ENCODE data around the gene P2RX5.
"Not testable (repeated sequence)": the region's sequence is repeated elsewhere in the genome, so short reads cannot be mapped to it uniquely, and the experiment has no call there.

Gene P2RX5

DNA sequence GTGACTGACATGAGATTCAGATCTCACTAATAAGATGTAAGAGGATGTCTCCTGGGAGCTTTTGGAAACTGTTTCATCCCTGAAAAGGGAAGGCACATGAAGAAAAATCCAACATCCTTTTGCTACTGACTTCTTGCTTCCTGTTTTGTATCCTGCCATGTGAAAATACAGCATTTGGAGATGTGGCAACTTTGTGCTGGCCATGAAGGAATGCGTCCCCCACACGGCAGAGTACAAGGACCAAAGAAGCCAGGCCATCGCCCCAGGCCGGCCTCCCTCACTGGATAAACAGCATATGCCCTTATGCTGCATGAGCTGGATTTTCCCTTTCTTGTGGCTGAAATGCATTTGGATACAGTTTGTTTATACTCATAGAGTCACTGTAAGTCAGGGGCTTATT, 22.2 kb upstream of the P2RX5 start:
- in situ Hi-C loops (cut with MboI; ENCODE audit: low pct_unique_long_range_greater_than_20kb, low sequenced_read_pairs, unreplicated experiment): no loop called here

DNA sequence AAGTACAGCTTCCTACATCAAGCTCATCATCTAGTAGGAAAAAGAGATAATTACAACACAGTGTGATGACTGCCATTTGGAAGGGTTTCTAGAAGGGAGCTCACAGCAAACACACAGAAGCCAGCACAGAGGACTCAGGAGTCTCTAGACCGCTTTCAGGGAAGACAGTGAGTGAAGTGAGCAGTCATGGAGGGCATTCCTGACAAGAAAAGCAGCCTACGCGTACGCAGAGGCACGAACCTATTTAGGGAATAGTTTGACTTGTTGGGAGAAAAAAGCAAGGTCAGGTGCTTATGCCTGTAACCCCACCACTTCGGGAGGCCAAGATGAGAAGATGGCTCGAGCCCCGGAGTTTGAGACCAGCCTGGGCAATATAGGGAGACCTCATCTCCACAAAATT, 19.3 kb upstream of the P2RX5 start:
- no peak for TF ChIP-seq CTCF (IDR thresholded peaks at IDR 0.05; ENCODE audit: extremely low read depth, insufficient read depth, missing control alignments)
- in situ Hi-C loops (cut with MboI; ENCODE audit: low pct_unique_long_range_greater_than_20kb, low sequenced_read_pairs, unreplicated experiment): no loop called here
- no peak for DNase-seq (ENCODE audit: low spot score)

More for the DNA sequence above, 22.2 kb upstream of the P2RX5 start:
- TF ChIP-seq CTCF (IDR thresholded peaks at IDR 0.05; ENCODE audit: extremely low read depth, insufficient read depth, missing control alignments): no peak
- no peak for DNase-seq (ENCODE audit: low spot score)

GRCh38 chr17:3712811-3713463, 17.0 kb upstream of the P2RX5 start:
- in situ Hi-C loops (cut with MboI; ENCODE audit: low pct_unique_long_range_greater_than_20kb, low sequenced_read_pairs, unreplicated experiment): no loop called here

DNA sequence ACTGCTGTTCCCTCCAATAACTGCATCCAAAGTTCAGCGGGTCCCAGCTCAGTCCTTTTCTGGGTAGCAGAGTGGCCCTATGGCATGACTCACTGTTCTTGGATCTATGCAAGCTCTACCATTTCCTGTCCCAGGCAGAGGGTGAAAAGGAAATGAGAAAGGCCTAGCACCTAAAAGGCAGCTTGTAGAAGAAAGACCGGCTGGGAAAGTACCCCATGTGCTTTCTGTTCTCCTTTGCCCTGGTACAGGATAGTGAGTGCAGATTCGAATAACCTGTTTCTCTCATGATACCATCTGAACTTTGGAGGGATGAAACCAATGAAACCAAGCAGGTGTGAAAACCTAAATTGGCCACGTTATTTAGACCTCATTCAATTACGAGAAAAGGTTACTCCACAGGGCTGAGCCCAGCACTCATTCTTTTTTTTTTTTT, 15.0 kb upstream of the P2RX5 start:
- no peak for TF ChIP-seq CTCF (IDR thresholded peaks at IDR 0.05; ENCODE audit: extremely low read depth, insufficient read depth, missing control alignments)
- peak; percentile 85 for DNase-seq (ENCODE audit: low spot score)
- in situ Hi-C loops (cut with MboI; ENCODE audit: low pct_unique_long_range_greater_than_20kb, low sequenced_read_pairs, unreplicated experiment): no loop called here

More at GRCh38 chr17:3712811-3713463, 17.0 kb upstream of the P2RX5 start:
- TF ChIP-seq CTCF (IDR thresholded peaks at IDR 0.05; ENCODE audit: extremely low read depth, insufficient read depth, missing control alignments): no peak
- DNase-seq (ENCODE audit: low spot score): peak; percentile 50

DNA sequence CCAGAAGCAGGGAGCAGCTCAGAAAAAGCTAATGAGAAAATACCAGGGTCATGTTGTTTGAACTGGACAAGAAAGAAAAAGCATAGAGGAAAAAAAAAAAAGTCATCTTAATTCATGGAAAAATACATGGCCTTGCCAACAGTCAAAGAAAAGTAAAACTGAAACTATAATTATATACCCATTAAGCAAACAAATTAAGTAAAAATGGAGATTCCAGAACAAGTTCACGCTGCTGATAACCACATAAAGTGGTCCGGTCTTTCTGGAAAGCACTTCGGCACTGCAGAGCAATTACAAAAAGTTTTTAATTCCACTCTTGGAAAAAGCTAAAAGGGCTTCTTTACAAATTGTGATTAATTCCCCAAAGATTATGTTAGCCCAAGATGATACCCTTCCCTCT, 12.4 kb upstream of the P2RX5 start:
- no peak for TF ChIP-seq CTCF (IDR thresholded peaks at IDR 0.05; ENCODE audit: extremely low read depth, insufficient read depth, missing control alignments)
- DNase-seq (ENCODE audit: low spot score): no peak
- in situ Hi-C loops (cut with MboI; ENCODE audit: low pct_unique_long_range_greater_than_20kb, low sequenced_read_pairs, unreplicated experiment): no loop called here

DNA sequence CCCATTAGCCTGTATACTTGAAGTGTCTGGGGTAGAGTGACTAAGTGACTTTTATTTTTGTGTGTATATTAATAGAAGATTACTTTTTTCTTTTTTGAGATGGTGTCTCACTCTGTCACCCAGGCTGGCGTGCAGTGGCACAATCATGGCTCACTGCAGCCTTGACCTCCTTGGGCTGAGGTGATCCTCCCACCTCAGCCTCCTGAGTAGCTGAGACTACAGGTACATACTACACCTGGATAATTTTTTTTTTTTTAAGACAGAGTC, 9.7 kb upstream of the P2RX5 start:
- in situ Hi-C loops (cut with MboI; ENCODE audit: low pct_unique_long_range_greater_than_20kb, low sequenced_read_pairs, unreplicated experiment); DNase-seq (ENCODE audit: low spot score): not testable (repeated sequence)

- in situ Hi-C loops (cut with MboI; ENCODE audit: low pct_unique_long_range_greater_than_20kb, low sequenced_read_pairs, unreplicated experiment): no loop called here
- DNase-seq (ENCODE audit: low spot score): no peak
- TF ChIP-seq CTCF (IDR thresholded peaks at IDR 0.05; ENCODE audit: extremely low read depth, insufficient read depth, missing control alignments): no peak
Observed at GRCh38 chr17:3704931-3705717, 9.2 kb upstream of the P2RX5 start.

- in situ Hi-C loops (cut with MboI; ENCODE audit: low pct_unique_long_range_greater_than_20kb, low sequenced_read_pairs, unreplicated experiment); DNase-seq (ENCODE audit: low spot score): not testable (repeated sequence)
Observed at GRCh38 chr17:3702041-3702539, 6.1 kb upstream of the P2RX5 start.

Measured in GM13977 (cell line).